NB4 (cell line): ENCODE measurements around the gene LYZ.

Experiments used
- DNase-seq: peaks from one replicate; pipeline ENCODE4 v3.0.0; 2010; ENCODE audit warnings: low read depth
- H3K4me3 ChIP-seq: one replicate; pipeline ENCODE4 v1.5.1; 2011; ENCODE audit warnings: mild to moderate bottlenecking, low read depth, low read length, moderate library complexity
- MYC ChIP-seq: IDR thresholded peaks from 2 replicates; pipeline ENCODE4 v1.6.1; 2011; ENCODE audit warnings: low read depth, low read length
- POLR2A ChIP-seq: IDR thresholded peaks from 2 replicates; pipeline ENCODE4 v1.6.1; 2011; ENCODE audit warnings: mild to moderate bottlenecking; ENCODE audit not compliant: insufficient read length; ENCODE audit errors: extremely low read depth
- TF ChIP-seq, protein P1 (sequence below): IDR thresholded peaks from 2 replicates; pipeline ENCODE4 v1.6.1; 2011; ENCODE audit warnings: low read depth, low read length
- TF ChIP-seq, protein P2 (sequence below): IDR thresholded peaks from one replicate; pipeline ENCODE4 v1.5.1; 2012; ENCODE audit warnings: low read depth, low read length

LYZ gene

GRCh38 chr12:69359531-69360347 lies 11.6 kb downstream of the LYZ start, which contains the start of gene YEATS4:
YEATS4 (plus strand) TSS chr12:69359743; CDS start chr12:69359973, 230 bp downstream.
- peak within 1 kb of the TSS; percentile 90 for H3K4me3 ChIP-seq
- peak; percentile 97 for DNase-seq
- TF ChIP-seq, protein P1, sequence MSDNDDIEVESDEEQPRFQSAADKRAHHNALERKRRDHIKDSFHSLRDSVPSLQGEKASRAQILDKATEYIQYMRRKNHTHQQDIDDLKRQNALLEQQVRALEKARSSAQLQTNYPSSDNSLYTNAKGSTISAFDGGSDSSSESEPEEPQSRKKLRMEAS, result peak; percentile 49
- TF ChIP-seq, protein P2, sequence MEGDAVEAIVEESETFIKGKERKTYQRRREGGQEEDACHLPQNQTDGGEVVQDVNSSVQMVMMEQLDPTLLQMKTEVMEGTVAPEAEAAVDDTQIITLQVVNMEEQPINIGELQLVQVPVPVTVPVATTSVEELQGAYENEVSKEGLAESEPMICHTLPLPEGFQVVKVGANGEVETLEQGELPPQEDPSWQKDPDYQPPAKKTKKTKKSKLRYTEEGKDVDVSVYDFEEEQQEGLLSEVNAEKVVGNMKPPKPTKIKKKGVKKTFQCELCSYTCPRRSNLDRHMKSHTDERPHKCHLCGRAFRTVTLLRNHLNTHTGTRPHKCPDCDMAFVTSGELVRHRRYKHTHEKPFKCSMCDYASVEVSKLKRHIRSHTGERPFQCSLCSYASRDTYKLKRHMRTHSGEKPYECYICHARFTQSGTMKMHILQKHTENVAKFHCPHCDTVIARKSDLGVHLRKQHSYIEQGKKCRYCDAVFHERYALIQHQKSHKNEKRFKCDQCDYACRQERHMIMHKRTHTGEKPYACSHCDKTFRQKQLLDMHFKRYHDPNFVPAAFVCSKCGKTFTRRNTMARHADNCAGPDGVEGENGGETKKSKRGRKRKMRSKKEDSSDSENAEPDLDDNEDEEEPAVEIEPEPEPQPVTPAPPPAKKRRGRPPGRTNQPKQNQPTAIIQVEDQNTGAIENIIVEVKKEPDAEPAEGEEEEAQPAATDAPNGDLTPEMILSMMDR, result no peak
- TF ChIP-seq MYC, result peak; percentile 63
- peak; percentile 85 for TF ChIP-seq POLR2A

DNA sequence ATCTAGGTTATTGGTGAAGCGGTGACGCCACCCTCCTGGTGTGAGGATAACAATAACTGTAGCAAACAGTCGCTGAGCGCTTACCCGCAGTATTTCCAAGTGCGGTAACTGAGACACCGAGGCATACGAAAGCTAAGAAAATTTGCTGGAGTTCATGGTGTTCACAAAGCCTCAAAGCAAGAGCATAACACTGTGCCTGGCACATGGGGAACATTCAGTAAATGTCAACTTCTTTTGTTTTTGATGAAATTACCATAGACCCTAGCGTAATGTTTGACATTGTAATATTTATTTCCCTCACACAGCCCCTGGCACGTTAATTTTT lies 12.1 kb downstream of the LYZ start:
- no peak for DNase-seq
- TF ChIP-seq MYC, result no peak
- TF ChIP-seq, protein P1, result no peak
- no peak for TF ChIP-seq POLR2A
- TF ChIP-seq, protein P2, result no peak
- H3K4me3 ChIP-seq, result peak overlapping the region; percentile 90

DNA sequence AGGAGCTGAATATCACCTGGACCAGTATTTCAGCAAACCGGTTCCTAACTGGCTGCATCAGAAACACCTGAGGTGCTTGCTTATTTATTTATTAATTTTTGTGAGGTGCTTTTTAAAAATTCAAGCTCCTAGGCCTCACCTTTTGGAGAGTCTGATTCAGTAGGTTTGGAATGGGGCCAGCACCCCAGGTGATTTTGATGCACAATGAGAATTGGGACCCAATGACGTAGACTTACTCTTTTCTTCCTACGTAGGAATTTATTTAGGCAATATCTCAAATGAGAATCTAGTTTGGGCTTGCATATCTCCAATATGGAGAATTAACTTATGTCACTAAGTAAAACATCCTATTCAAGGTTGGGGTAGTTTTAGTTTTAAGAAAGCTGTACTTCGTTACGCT lies 18.6 kb downstream of the LYZ start:
- no peak for DNase-seq
- no peak overlapping the region for H3K4me3 ChIP-seq
- TF ChIP-seq, protein P1, result no peak
- TF ChIP-seq MYC (no peak), POLR2A (no peak)
- TF ChIP-seq, protein P2, result no peak

DNA sequence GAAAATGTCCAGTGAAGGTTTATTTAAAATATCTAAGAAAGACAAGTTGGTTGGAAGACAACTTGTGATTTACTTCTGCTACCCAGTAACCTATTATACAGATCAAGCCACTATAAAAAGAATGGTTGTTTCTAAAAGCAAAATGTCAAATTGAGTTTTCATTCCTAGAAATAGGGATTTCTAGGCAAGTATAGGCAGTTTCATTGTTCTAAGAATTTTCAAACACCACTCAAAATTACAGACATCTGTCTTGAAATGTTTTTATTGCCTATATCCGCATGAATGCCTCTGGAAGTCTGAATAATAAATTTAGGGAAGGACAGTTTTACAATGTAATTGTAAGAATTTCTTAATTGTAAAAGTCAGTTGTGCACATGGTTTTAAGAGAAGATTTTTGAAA lies 20.0 kb downstream of the LYZ start:
- no peak overlapping the region for H3K4me3 ChIP-seq
- TF ChIP-seq POLR2A (no peak), MYC (no peak)
- TF ChIP-seq, protein P2, result no peak
- TF ChIP-seq, protein P1, result no peak
- DNase-seq, result no peak

DNA sequence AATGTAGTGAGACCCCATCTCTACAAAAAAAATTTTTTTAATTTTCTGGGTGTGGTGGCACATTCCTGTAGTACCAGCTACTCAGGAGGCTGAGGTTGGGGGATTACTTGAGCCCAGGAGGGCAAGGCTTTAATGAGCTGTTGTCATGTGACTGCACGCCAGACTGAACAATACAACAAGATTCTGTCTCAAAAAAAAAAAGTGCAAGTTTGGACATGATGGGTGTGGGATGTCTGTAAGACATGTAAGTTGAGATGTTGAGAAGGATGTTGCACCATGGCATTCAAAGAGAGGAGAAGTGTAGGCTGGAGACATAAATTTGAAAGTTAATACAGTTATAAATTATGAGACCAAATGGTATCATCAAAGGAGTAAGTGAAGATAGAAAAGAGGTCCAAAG lies 34.9 kb downstream of the LYZ start:
- no peak overlapping the region for H3K4me3 ChIP-seq
- DNase-seq, result no peak
- TF ChIP-seq, protein P2, result no peak
- no peak for TF ChIP-seq POLR2A

DNA sequence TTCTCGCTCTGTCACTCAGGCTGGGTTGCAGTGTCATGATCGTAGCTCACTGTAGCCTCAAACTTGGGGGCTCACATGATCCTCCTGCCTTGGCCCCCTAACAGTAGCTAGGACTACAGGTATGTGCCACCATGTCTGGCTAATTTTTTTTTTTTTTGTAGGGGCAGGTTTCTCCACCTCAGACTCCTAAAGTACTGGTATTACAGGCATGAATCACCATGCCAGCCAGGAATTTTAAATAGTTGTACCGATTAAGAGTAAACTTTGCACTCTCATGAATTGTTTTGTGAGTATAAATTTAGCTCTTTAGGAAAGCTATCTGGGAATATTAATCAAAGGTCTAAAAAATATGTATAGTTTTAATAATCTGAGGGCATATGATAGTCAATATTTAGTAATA lies 36.9 kb downstream of the LYZ start:
- no peak for DNase-seq
- no peak overlapping the region for H3K4me3 ChIP-seq
- TF ChIP-seq, protein P1, result no peak
- TF ChIP-seq POLR2A (no peak), MYC (no peak)
- TF ChIP-seq, protein P2, result no peak
